Endothelial cell (in vitro differentiated cells): ENCODE data around the gene CCL23. TPM values are rescaled to one million over a fixed set of nuclear protein-coding genes. Genes with fewer than 3 reads are reported as not detected.

Experiments used
- DNase-seq: peaks from one replicate; pipeline ENCODE4 v3.0.0; 2021; ENCODE audit warnings: low spot score
- H3K27ac Mint-ChIP-seq: one replicate; pipeline ENCODE4 v1.8.0; 2021; ENCODE audit warnings: mixed read lengths, inconsistent platforms; ENCODE audit not compliant: unreplicated experiment
- H3K27me3 Mint-ChIP-seq: one replicate; pipeline ENCODE4 v1.8.0; 2021; ENCODE audit warnings: mild to moderate bottlenecking, moderate library complexity, mixed read lengths, inconsistent platforms; ENCODE audit not compliant: unreplicated experiment
- H3K36me3 Mint-ChIP-seq: one replicate; pipeline ENCODE4 v1.8.0; 2021; ENCODE audit warnings: mild to moderate bottlenecking, low read depth, mixed read lengths, inconsistent platforms; ENCODE audit not compliant: unreplicated experiment
- H3K4me1 Mint-ChIP-seq: one replicate; pipeline ENCODE4 v1.8.0; 2021; ENCODE audit warnings: mild to moderate bottlenecking, mixed read lengths, inconsistent platforms; ENCODE audit not compliant: unreplicated experiment
- H3K4me3 Mint-ChIP-seq: one replicate; pipeline ENCODE4 v1.8.0; 2021; ENCODE audit warnings: mild to moderate bottlenecking, mixed read lengths, inconsistent platforms; ENCODE audit not compliant: unreplicated experiment
- H3K9me3 Mint-ChIP-seq: one replicate; pipeline ENCODE4 v1.8.0; 2021; ENCODE audit warnings: mixed read lengths, inconsistent platforms; ENCODE audit not compliant: unreplicated experiment
- CTCF ChIP-seq: fragments of 200-600 bp; sonication (generic); IDR thresholded peaks from one replicate; pipeline ENCODE4 v1.5.0; 2021; ENCODE audit warnings: antibody characterized with exemption; ENCODE audit not compliant: unreplicated experiment
- total RNA-seq: library from RNA; stranded (reverse); fragmentation: NEBNext Ultra II Directional; extraction: Animal tissue kit (Norgen Biotek cat#: 25700); gene quantifications from one replicate; pipeline ENCODE4 v1.2.1, GENCODE V29; 2021; ENCODE audit not compliant: unreplicated experiment

CCL23 gene
- total RNA-seq, 1 donor from 2014 or later = not detected

GRCh38 chr17:36057911-36058310 is 40.1 kb upstream of the CCL23 start:
- H3K9me3 Mint-ChIP-seq = no peaks in the 10 kb centered on the region
- H3K36me3 Mint-ChIP-seq = no peaks in the 10 kb centered on the region
- TF ChIP-seq CTCF = no peak
- no peaks in the 10 kb centered on the region for H3K4me1 Mint-ChIP-seq
- H3K4me3 Mint-ChIP-seq = no peak overlapping the region
- peaks cover 3% of the 10 kb centered on the region for H3K27me3 Mint-ChIP-seq
- DNase-seq = no peak
- H3K27ac Mint-ChIP-seq = no peak overlapping the region

DNA sequence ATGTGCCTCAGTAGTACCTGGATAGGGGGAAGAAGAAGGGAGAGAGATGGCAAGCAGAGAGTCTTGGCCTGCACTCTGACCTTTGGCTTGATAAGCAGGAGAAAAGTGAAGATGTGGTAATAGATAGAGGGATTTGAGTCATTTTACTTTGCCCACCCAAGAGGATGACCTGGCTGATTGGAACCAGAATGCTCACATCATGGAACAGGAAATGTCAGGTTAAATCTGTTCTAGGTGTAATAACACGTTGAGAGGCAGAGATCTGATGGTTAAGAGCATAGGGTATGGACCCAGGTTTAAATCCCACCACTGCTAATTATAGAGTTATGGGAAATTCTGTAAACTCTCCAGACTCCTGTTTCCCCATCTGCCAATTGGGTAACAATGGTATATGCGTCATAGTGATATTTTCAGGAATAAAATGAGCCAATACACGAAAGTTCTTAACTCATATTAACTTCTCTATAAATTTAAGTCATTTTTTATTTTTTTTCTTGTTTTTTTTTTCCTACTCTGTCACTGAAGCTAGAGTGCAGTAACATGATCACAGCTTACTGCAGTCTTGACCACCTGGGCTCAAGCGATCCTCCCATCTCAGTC is 38.2 kb upstream of the CCL23 start:
- Mint-ChIP-seq H3K9me3 (no peaks in the 10 kb centered on the region), H3K27me3 (peaks cover 3% of the 10 kb centered on the region), H3K4me3 (no peak overlapping the region), H3K4me1 (no peaks in the 10 kb centered on the region), H3K36me3 (no peaks in the 10 kb centered on the region), H3K27ac (no peak overlapping the region)
- DNase-seq = no peak
- TF ChIP-seq CTCF = no peak

- DNase-seq = no peak
- H3K4me1 Mint-ChIP-seq = no peaks in the 10 kb centered on the region
- H3K9me3 Mint-ChIP-seq = no peaks in the 10 kb centered on the region
- no peak overlapping the region for H3K27ac Mint-ChIP-seq
- no peaks in the 10 kb centered on the region for H3K36me3 Mint-ChIP-seq
- no peak overlapping the region for H3K4me3 Mint-ChIP-seq
- no peak for TF ChIP-seq CTCF
- peaks cover 3% of the 10 kb centered on the region for H3K27me3 Mint-ChIP-seq
Measured at GRCh38 chr17:36055171-36055570, 37.4 kb upstream of the CCL23 start.

DNA sequence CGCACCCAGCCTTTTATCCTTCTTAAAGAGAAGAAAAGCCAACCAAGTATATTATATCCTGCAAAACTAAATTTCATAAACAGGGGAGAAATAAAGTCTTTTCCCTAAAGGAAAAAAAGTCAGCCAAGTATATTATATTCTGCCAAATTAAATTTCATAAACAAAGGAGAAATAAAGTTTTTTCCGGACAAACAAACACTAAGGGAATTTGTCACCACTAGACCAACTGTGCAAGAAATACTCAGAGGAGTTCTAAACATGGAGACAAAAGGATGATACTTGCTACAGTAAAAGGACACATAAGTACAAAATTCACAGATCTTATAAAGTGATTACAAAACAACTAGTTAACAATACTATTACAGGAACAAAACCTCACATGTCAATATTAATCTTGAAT is 31.9 kb upstream of the CCL23 start:
- TF ChIP-seq CTCF = no peak
- DNase-seq = no peak
- Mint-ChIP-seq H3K4me1 (no peaks in the 10 kb centered on the region), H3K27ac (no peak overlapping the region), H3K27me3 (peaks cover 3% of the 10 kb centered on the region), H3K36me3 (no peaks in the 10 kb centered on the region), H3K9me3 (no peaks in the 10 kb centered on the region), H3K4me3 (no peak overlapping the region)

DNA sequence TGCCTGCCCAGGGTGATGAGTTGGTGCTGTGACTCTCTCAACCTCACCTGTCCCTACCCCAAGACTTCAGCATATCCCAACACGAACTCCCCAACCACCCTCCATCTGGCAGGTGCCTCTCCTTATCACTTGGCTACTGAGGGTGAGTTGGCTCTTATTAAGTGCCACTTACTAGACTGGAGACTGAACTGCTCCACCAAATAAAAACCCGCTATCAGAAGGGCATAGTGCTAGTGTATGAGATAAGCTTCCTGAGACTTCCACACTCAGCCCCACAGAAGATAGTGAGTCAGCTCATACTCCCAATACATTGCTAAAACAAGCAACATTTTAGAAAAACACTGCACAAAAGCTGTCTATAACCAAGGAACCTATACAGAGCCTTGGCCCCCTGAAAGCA is 30.3 kb upstream of the CCL23 start:
- H3K27ac Mint-ChIP-seq = no peak overlapping the region

More for the DNA sequence above, 30.3 kb upstream of the CCL23 start:
- no peak overlapping the region for H3K4me3 Mint-ChIP-seq
- peaks cover 3% of the 10 kb centered on the region for H3K27me3 Mint-ChIP-seq
- H3K4me1 Mint-ChIP-seq = no peaks in the 10 kb centered on the region
- no peak for DNase-seq
- H3K36me3 Mint-ChIP-seq = no peaks in the 10 kb centered on the region
- no peaks in the 10 kb centered on the region for H3K9me3 Mint-ChIP-seq
- TF ChIP-seq CTCF = no peak
